ENCODE measurements around the gene CACNA1A. TPM values are rescaled to one million over a fixed set of nuclear protein-coding genes. Genes with fewer than 3 reads are reported as not detected.

Gene CACNA1A
- total RNA-seq, 2 donors from 2014 or later, result 0.27 to 2.3 TPM

DNA sequence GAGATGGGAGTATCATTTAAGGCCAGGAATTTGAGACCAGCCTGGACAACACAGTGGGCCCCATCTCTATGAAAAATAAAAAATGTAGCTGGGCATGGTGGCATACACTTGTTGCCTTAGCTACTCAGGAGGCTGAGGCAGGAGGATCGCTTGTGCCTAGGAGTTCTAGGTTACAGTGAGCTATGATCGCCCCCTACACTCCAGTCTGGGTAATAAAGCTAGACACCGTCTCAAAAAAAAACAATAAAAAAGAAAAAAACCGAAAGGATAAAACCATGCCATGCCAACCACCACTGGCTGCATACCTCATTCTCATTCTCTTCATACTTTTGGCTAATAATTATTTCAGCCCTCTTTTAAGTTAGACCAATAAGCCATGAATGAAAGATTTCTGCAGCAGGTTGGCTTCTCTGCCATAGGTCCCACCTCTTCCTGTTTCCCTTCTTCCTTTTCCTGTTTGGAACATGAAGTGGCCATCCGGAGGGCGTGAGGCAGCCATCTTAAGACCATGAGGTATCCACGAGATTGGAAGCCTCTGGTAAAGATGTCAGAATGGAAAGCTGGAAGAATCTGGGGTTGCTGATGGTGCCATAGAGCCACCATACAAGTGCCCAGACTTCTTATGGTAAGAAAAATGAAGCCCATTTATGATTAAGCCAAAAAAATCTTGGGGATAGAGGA lies 171.3 kb downstream of the CACNA1A start:
- Histone ChIP-seq H3K9me3 (no peaks in the 10 kb centered on the region), H3K4me1 (ENCODE audit: control insufficient read depth in 1 of 2, low read depth in 2 of 2) (no peaks in the 10 kb centered on the region), H3K4me3 (no peak overlapping the region), H3K36me3 (no peaks in the 10 kb centered on the region), H3K27me3 (replicated peaks; ENCODE audit: insufficient read depth) (no peaks in the 10 kb centered on the region), H3K27ac (no peak overlapping the region)
- TF ChIP-seq, protein P1, sequence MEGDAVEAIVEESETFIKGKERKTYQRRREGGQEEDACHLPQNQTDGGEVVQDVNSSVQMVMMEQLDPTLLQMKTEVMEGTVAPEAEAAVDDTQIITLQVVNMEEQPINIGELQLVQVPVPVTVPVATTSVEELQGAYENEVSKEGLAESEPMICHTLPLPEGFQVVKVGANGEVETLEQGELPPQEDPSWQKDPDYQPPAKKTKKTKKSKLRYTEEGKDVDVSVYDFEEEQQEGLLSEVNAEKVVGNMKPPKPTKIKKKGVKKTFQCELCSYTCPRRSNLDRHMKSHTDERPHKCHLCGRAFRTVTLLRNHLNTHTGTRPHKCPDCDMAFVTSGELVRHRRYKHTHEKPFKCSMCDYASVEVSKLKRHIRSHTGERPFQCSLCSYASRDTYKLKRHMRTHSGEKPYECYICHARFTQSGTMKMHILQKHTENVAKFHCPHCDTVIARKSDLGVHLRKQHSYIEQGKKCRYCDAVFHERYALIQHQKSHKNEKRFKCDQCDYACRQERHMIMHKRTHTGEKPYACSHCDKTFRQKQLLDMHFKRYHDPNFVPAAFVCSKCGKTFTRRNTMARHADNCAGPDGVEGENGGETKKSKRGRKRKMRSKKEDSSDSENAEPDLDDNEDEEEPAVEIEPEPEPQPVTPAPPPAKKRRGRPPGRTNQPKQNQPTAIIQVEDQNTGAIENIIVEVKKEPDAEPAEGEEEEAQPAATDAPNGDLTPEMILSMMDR (IDR thresholded peaks at IDR 0.05), result no peak
- ATAC-seq (ENCODE audit: insufficient number of reproducible peaks, low FRiP score, low read depth) (no peak), DNase-seq (ENCODE audit: low spot score) (no peak)

DNA sequence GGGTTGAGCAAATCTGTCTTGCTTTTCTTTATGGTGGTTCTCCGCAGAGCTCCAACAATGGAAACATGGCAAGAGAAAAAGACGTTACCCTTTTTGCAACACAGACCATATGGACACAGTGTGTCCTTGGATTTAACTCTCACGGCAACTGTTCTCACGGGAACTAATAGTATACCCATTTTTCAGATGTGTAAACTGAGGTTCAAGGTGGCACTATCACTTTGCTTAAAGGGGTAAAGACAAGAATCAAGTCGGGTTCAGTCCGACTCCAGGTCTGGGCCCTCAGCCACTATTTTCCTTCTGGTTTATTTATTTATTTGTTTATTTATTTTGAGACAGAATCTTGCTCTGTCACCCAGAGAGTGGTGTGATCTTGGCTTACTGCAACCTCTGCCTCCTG lies 176.0 kb downstream of the CACNA1A start:
- H3K27me3 ChIP-seq (replicated peaks; ENCODE audit: insufficient read depth), result no peaks in the 10 kb centered on the region
- DNase-seq (ENCODE audit: low spot score), result no peak
- no peaks in the 10 kb centered on the region for H3K4me1 ChIP-seq (ENCODE audit: control insufficient read depth in 1 of 2, low read depth in 2 of 2)
- H3K27ac ChIP-seq, result no peak overlapping the region
- H3K9me3 ChIP-seq, result no peaks in the 10 kb centered on the region
- no peak overlapping the region for H3K4me3 ChIP-seq
- ATAC-seq (ENCODE audit: insufficient number of reproducible peaks, low FRiP score, low read depth), result no peak
- H3K36me3 ChIP-seq, result no peaks in the 10 kb centered on the region
- TF ChIP-seq, protein P1 (IDR thresholded peaks at IDR 0.05), result no peak

DNA sequence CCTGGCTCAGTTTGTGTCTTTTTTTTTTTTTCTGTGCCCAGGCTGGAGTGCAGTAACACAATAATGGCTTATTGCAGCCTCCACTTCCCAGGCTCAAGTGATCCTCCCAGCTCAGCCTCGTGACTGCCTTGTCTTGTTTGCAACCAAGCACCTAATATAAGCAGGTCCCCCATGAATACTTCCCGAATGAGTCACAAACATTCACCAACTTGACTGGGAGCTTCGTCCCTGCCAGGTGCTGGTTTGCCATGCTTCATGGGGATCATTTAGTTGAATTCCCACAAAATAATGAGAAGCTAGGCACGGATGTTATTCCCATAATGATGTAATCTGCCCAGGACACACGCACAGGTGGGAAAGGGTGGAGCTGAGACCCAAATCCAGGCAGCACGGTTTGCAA lies 176.5 kb downstream of the CACNA1A start:
- H3K27ac ChIP-seq, result no peak overlapping the region
- no peaks in the 10 kb centered on the region for H3K9me3 ChIP-seq
- TF ChIP-seq, protein P1 (IDR thresholded peaks at IDR 0.05), result no peak
- H3K27me3 ChIP-seq (replicated peaks; ENCODE audit: insufficient read depth), result no peaks in the 10 kb centered on the region
- H3K36me3 ChIP-seq, result no peaks in the 10 kb centered on the region
- H3K4me1 ChIP-seq (ENCODE audit: control insufficient read depth in 1 of 2, low read depth in 2 of 2), result no peaks in the 10 kb centered on the region
- H3K4me3 ChIP-seq, result no peak overlapping the region
- no peak for DNase-seq (ENCODE audit: low spot score)
- ATAC-seq (ENCODE audit: insufficient number of reproducible peaks, low FRiP score, low read depth), result no peak

DNA sequence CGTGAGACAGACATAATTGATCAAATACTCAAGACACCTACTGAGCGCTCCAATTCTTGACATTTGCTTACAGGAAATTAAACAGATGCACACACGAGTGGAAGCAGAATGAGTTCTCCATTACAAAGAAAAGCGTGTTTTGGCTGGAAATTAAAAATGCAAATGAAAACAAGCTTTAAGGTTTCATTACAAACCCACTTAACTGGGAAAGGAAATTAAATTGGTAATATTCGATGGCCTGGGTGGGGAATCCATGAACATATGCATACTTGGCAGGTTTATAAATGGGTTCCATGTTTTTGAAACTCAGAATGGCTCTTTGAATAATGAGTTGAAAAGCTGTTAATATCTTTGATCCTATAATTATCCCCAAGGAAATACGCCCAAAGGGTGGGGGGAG lies 178.0 kb downstream of the CACNA1A start:
- Histone ChIP-seq H3K27ac (no peak overlapping the region), H3K36me3 (no peaks in the 10 kb centered on the region), H3K9me3 (no peaks in the 10 kb centered on the region), H3K4me1 (ENCODE audit: control insufficient read depth in 1 of 2, low read depth in 2 of 2) (no peaks in the 10 kb centered on the region), H3K4me3 (no peak overlapping the region), H3K27me3 (replicated peaks; ENCODE audit: insufficient read depth) (no peaks in the 10 kb centered on the region)
- ATAC-seq (ENCODE audit: insufficient number of reproducible peaks, low FRiP score, low read depth) (no peak), DNase-seq (ENCODE audit: low spot score) (no peak)
- TF ChIP-seq, protein P1 (IDR thresholded peaks at IDR 0.05), result no peak

DNA sequence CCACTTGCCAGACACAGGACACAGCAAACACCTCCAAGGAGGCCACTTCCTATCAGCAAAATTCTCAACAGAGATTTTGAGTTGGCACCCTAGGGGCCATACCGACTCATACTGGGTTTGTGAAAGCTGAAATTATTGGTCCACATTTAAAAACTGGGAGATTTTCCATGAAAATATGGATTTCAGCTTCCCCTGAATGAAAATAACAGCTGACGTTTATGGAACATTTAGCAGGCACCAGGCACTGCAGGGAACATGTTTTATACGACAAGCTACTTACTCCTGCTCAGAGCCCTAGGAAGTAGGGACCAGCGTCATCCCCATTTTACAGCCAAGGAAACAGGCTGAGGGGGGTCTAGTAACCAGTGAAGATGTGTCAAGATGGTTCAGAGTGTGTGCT lies 186.8 kb downstream of the CACNA1A start:
- Histone ChIP-seq H3K27ac (no peak overlapping the region), H3K4me1 (ENCODE audit: control insufficient read depth in 1 of 2, low read depth in 2 of 2) (no peaks in the 10 kb centered on the region), H3K27me3 (replicated peaks; ENCODE audit: insufficient read depth) (no peaks in the 10 kb centered on the region), H3K36me3 (no peaks in the 10 kb centered on the region), H3K4me3 (no peak overlapping the region), H3K9me3 (peaks cover 5% of the 10 kb centered on the region)
- ATAC-seq (ENCODE audit: insufficient number of reproducible peaks, low FRiP score, low read depth) (no peak), DNase-seq (ENCODE audit: low spot score) (no peak)
- TF ChIP-seq, protein P1 (IDR thresholded peaks at IDR 0.05), result no peak

All from thoracic aorta (tissue), 2 donors.